Activated CD4-positive, alpha-beta T cell treated with anti-CD3 and anti-CD28 coated beads for 24 hours (primary cell): ENCODE data around the gene TACO1.

Experiments
- DNase-seq, 2 donors: peaks; one replicate each; pipeline ENCODE4 v3.0.0-alpha.2; 2020; ENCODE audit warnings: low read depth in 2 of 2

The TACO1 gene

GRCh38 chr17:63640038-63640437 is 39.3 kb downstream of the TACO1 start:
- DNase-seq, result no peak

- no peak for DNase-seq
Observed at GRCh38 chr17:63641692-63642448, 41.2 kb downstream of the TACO1 start.

GRCh38 chr17:63644846-63645245 is 44.2 kb downstream of the TACO1 start:
- DNase-seq, result no peak

GRCh38 chr17:63645775-63646487 is 45.2 kb downstream of the TACO1 start:
- DNase-seq, result no peak

GRCh38 chr17:63646488-63646806 is 45.8 kb downstream of the TACO1 start:
- DNase-seq, result no peak

GRCh38 chr17:63647065-63647725 is 46.5 kb downstream of the TACO1 start:
- no peak for DNase-seq

- DNase-seq, result no peak
Observed at GRCh38 chr17:63647936-63648335, 47.2 kb downstream of the TACO1 start.

GRCh38 chr17:63649813-63650212 is 49.1 kb downstream of the TACO1 start:
- DNase-seq, result no peak

- no peak for DNase-seq
Observed at GRCh38 chr17:63652106-63652505, 51.4 kb downstream of the TACO1 start.

- no peak for DNase-seq
Observed at GRCh38 chr17:63653050-63653449, 52.4 kb downstream of the TACO1 start.

- no peak for DNase-seq
Observed at GRCh38 chr17:63657786-63658185, 57.1 kb downstream of the TACO1 start.
